ENCODE results near the gene MISP. TPM values are rescaled to one million over a fixed set of nuclear protein-coding genes. Genes with fewer than 3 reads are reported as not detected.
A peak's percentile ranks its signal among the peaks of the same experiment; 100 is the strongest.

MISP gene
- polyA plus RNA-seq, 2 of the 4 experiments (the other 2 are of a cell fraction): 46.5 to 62.7 TPM

- no peak for FAIRE-seq
- 74% methylated on average over 10 of the region's 29 CpGs for WGBS (ENCODE audit: missing lambda C conversion rate)
- Histone ChIP-seq H3K9me3 (no peaks in the 10 kb centered on the region), H3K4me3 (peak overlapping the region; percentile 100), H3K4me1 (peaks cover 45% of the 10 kb centered on the region), H3K4me2 (peak overlapping the region; percentile 86), H3K27ac (peak overlapping the region; percentile 47 to 100; a peak in 5 of 6 replicates)
- TF ChIP-seq, protein P1, sequence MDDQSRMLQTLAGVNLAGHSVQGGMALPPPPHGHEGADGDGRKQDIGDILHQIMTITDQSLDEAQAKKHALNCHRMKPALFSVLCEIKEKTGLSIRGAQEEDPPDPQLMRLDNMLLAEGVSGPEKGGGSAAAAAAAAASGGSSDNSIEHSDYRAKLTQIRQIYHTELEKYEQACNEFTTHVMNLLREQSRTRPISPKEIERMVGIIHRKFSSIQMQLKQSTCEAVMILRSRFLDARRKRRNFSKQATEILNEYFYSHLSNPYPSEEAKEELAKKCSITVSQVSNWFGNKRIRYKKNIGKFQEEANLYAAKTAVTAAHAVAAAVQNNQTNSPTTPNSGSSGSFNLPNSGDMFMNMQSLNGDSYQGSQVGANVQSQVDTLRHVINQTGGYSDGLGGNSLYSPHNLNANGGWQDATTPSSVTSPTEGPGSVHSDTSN (IDR thresholded peaks at IDR 0.05): no peak
- TF ChIP-seq MAX (IDR thresholded peaks at IDR 0.05) (0 out of 2 replicates have a peak, but pooled peaks have one; percentile 39), JUNB (IDR thresholded peaks at IDR 0.05) (no peak)
- ATAC-seq: no peak
- POLR2A ChIA-PET: interaction anchor here (0.6 kb wide), 1 partner anchor 25 kb away, joined by 5 read pairs; no protein-coding TSS in a partner anchor
- DNase-seq (ENCODE audit: low read depth in 1 of 2, low spot score in 1 of 2): no peak
- CTCF ChIA-PET: no interaction called here
These were observed 50.3 kb downstream of the MISP start for GRCh38 chr19:801030-801860.

DNA sequence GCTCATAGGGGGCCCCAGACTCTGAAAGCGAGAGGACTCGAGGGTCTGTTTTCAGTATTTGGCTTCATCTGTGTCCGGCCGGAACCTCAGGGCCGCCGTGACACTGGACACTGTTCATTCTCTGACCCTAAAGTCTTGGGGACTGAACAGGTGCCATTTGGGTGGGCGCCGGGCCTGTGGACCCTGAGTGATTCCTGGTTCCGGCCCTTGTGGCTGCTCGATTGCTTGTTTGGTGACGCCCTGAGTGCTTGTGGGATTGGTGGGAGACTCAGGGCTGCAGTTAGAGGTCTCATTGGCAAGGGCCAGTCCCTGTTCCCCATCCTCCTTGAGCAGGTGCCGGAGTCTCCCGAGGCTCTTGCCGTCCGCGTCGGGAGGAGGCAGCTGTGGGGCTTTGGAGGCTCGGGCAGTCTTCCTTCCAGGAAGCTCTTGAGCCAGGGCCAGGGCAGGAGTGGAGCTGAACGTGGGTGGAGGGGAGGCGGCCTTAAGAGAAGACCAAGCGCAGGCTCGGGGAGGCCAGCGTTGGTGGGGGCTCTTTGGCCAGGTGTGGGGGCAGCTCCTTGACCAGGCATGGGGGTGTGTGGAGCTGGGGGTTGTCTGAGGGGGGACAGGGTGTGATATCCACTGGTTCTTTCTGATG is 51.1 kb downstream of the MISP start:
- TF ChIP-seq KDM5A (IDR thresholded peaks at IDR 0.05) (no peak), ATOH8 (CRISPR knock-in tag; IDR thresholded peaks at IDR 0.05; ENCODE audit: low read depth) (no peak), FOSB (CRISPR knock-in tag; IDR thresholded peaks at IDR 0.05) (no peak), ZC3H11A (IDR thresholded peaks at IDR 0.05) (no peak), E2F6 (IDR thresholded peaks at IDR 0.05; ENCODE audit: borderline replicate concordance, low read depth) (no peak), BCL3 (IDR thresholded peaks at IDR 0.05) (no peak), ELK1 (IDR thresholded peaks at IDR 0.05; ENCODE audit: low read depth, low read length) (no peak), RAD21 (conservative IDR thresholded peaks at IDR 0.05 in 1 of 2, IDR thresholded peaks at IDR 0.05 in 1 of 2) (no peak), POLR2A (IDR thresholded peaks at IDR 0.05; ENCODE audit: low read length) (no peak)
- WGBS (ENCODE audit: missing lambda C conversion rate): 90% methylated on average over 2 of the region's 23 CpGs
- Histone ChIP-seq H3K4me2 (peak overlapping the region; percentile 86), H3K27ac (peak overlapping the region in 1 of 2 experiments; percentile 100; a peak in 3 of 6 replicates), H3K4me3 (peak overlapping the region; percentile 100), H3K4me1 (peaks cover 42% of the 10 kb centered on the region), H3K9me3 (no peaks in the 10 kb centered on the region)
- ATAC-seq (no peak), DNase-seq (ENCODE audit: low read depth in 1 of 2, low spot score in 1 of 2) (no peak), FAIRE-seq (no peak)
- ChIA-PET CTCF (interaction anchor here (1.7 kb wide), 1 partner anchor 29 kb away, joined by 3 read pairs; no protein-coding TSS in a partner anchor), POLR2A (no interaction called here)

DNA sequence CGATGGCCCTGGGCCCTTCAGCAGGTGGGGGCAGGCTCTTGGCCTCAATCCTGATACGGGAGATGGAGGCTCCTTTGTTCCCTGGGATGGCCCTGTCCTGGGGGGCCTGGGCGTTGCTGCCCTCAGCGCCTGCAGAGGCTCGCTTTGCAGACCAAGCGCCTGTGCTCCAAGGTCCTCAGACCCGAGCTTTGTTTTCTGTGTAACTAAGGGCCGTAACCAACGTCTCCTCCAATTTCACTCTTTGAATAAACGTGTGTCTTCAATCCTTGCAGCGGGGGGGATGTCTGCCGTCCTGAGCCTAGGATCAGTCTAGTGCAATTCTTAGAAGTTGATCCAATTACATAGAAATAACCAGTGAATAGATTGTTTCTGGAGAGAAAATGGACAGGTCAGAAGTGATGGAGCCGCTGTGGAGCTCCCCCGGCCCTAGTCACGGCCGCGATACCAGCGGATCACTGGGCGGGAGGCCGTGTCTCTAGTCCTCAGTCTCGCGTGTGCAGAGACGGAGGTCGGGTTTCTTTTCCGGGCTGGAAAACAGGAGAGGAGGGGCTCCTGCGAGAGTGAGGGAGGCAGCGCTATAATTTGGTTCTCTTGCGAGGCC is 51.7 kb downstream of the MISP start:
- Histone ChIP-seq H3K4me3 (no peak overlapping the region), H3K27ac (peak overlapping the region in 1 of 2 experiments; percentile 100; a peak in 1 of 6 replicates), H3K4me2 (peak overlapping the region; percentile 86), H3K4me1 (peaks cover 42% of the 10 kb centered on the region), H3K9me3 (no peaks in the 10 kb centered on the region)
- ATAC-seq: no peak
- FAIRE-seq: no peak
- ChIA-PET POLR2A (interaction anchor here (1.3 kb wide), 1 partner anchor 50 kb away, joined by 4 read pairs; no protein-coding TSS in a partner anchor), CTCF (interaction anchor here (1.7 kb wide), 1 partner anchor 30 kb away, joined by 3 read pairs; no protein-coding TSS in a partner anchor)
- WGBS (ENCODE audit: missing lambda C conversion rate): 84% methylated on average over 25 of the region's 28 CpGs
- no peak for DNase-seq (ENCODE audit: low read depth in 1 of 2, low spot score in 1 of 2)
- TF ChIP-seq ZC3H11A (IDR thresholded peaks at IDR 0.05) (no peak), TFCP2L1 (CRISPR knock-in tag; IDR thresholded peaks at IDR 0.05) (no peak), RNF2 (IDR thresholded peaks at IDR 0.05; ENCODE audit: borderline replicate concordance, low read depth) (no peak), E2F6 (IDR thresholded peaks at IDR 0.05; ENCODE audit: borderline replicate concordance, low read depth) (no peak), HDAC2 (IDR thresholded peaks at IDR 0.05) (no peak), NR3C1 (IDR thresholded peaks at IDR 0.05) (no peak), NPAS2 (CRISPR knock-in tag; IDR thresholded peaks at IDR 0.05; ENCODE audit: borderline replicate concordance) (no peak), ELK1 (IDR thresholded peaks at IDR 0.05; ENCODE audit: low read depth, low read length) (no peak), EHMT2 (IDR thresholded peaks at IDR 0.05; ENCODE audit: low read depth) (no peak), NFE2L2 (conservative IDR thresholded peaks at IDR 0.05; ENCODE audit: low read length) (no peak), HEYL (CRISPR knock-in tag; IDR thresholded peaks at IDR 0.05) (no peak), CEBPB (IDR thresholded peaks at IDR 0.05) (no peak)
- TF ChIP-seq, protein P2, sequence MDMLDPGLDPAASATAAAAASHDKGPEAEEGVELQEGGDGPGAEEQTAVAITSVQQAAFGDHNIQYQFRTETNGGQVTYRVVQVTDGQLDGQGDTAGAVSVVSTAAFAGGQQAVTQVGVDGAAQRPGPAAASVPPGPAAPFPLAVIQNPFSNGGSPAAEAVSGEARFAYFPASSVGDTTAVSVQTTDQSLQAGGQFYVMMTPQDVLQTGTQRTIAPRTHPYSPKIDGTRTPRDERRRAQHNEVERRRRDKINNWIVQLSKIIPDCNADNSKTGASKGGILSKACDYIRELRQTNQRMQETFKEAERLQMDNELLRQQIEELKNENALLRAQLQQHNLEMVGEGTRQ (IDR thresholded peaks at IDR 0.05): no peak
